ENCODE results near the gene DMC1.
A peak's percentile ranks its signal among the peaks of the same experiment; 100 is the strongest.

DMC1 gene

DNA sequence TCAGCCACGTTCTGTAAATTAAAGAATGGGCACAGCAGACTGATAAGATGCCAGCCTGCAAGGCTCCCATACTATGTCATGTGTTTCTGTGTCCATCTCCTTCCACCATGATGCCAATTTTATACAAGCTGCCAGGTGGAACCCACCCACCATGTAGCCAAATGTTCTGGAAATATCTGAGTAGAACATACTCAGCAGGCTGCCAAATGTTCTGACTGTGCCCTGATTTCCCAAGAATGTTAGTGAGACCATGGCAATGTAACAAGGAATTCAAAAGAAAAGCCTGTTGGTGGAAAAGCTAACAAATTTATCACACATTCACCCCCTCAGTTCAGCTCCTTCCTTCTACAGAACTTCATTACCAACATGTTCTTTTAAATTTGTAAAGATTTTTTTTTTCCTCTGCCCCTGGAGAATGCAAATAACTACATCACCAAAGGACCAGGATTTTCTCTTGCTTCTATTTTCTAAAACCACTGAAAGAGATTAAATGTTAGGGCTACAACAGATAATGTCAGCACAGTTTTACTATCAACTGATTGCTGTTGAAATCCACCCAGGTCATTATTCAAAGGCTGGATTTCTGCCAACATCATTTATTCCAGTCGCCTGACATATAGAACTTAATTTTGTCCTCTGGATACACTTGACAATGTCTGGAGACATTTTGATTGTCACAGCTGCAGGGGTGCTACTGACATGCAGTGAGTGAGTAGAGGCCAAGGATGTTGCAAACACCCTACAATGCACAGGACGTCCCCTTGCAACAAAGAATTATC, 3.1 kb downstream of the DMC1 start:
- no peak for DNase-seq

DNA sequence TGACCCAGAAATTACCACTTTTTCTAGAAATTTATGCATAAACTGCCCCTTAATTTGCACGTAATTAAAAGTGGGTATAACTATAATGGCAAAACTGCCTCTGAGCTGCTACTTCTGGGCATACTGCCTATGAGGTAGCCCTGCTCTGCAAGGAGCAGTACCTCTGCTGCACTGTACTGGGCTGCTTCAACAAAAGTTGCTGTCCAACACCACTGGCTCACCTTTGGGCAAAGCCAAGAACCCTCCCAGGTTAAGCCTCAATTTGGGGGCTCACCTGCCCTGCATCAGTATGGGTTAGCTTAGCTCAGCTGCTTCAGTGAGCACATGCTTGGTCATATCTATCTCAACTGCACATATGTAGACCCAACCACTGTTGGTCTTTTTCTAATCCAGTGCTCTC, 4.5 kb downstream of the DMC1 start:
- DNase-seq, result no peak

GRCh38 chr22:38564669-38565068, 5.3 kb downstream of the DMC1 start:
- no peak for DNase-seq

GRCh38 chr22:38554281-38554680, 15.7 kb downstream of the DMC1 start:
- DNase-seq, result no peak

GRCh38 chr22:38549101-38549894, 20.7 kb downstream of the DMC1 start:
- no peak for DNase-seq

DNA sequence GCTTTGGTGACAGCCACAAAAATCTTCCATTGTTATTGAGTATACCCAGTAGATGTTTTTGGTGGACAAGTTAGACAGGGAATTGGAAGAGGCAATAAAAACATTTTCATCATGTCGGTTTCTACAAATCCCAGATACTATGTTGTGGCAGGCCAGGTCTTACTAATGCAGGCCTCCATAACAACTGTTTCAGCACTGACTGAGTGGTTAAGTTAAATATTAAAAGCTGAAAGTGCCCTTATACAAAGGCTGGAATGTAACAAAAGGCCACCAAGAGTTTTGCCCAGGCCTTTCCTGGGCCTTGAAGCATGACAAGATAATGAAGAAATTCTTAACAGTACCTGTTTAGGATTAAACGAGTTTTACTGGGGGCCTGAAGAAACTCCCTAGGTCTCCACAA, 29.3 kb downstream of the DMC1 start:
- no peak for DNase-seq

GRCh38 chr22:38531251-38531938, 38.6 kb downstream of the DMC1 start:
- no peak for DNase-seq

DNA sequence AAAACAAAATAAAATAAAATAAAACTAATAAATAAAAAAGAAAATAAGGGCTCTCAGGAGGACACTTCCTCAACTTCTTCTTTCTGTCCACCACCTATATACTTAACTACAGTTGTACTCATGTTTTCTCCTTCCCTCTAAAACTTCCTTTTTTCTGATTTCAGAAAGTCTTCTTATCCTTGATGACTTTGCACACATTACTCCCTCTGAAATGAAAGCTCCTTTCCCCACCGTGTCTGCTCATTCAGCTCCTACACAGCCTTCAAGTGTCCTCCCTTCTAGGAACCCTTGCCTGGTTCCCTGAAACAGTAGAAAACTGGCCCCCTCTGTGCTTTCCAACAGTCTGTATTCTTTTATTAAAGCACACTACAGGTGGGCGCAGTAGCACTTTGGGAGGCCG, 45.6 kb downstream of the DMC1 start:
- no peak for DNase-seq

DNA sequence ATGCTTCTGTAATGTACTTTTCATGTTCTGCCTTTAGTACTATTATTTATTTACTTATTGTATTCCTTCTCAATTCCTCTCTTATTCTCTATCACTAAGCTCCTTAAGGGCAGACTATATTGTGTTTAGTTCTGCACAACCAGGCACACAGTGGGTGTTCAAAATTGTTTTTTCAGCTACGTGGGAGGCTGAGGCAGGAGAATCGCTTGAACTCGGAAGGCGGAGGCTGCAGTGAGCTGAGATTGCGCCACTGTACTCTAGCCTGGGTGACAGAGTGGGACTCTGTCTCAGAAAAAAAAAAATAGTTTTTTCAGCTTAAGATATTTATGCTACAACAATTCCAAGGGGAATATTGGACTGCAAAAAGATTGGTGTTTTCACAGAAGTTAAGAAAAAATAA, 46.5 kb downstream of the DMC1 start:
- no peak for DNase-seq

- DNase-seq, result no peak
Observed at GRCh38 chr22:38523029-38523428, 47.0 kb downstream of the DMC1 start.

DNA sequence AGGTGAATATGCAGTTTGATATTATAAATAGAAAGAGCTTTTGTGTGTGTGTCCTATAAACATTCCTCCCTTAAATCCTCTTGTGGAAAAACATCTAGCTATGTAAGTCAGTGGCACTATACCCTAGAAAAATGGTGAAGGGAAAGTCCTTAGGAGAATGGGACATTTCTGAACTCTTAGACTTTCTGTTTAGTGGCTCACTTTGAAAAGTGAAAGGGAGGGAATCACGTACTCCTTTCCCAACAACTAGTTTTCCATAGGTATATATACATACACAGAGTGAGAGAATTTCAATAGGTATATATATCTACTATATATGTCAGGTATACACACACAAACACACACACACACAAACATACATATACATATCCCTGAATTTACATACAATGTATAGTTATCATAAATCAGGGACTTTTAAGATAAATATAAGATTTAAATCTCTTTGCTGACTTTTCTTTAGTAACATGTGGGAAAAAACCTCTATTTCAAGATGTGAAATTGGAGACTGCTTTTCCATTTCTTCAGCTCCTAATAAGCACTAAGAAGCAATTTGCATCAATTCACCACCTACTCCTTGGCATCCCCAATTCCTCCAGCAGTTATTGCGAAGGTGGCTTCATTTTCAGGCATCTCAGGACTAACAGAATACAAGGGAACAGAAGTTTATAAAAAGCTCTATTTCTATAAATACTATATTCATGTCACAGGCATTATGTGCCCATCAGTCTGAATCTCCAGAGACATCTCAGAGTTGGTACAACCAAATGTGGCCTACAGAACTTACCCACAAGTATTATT, 50.3 kb downstream of the DMC1 start:
- DNase-seq, result no peak

DNA sequence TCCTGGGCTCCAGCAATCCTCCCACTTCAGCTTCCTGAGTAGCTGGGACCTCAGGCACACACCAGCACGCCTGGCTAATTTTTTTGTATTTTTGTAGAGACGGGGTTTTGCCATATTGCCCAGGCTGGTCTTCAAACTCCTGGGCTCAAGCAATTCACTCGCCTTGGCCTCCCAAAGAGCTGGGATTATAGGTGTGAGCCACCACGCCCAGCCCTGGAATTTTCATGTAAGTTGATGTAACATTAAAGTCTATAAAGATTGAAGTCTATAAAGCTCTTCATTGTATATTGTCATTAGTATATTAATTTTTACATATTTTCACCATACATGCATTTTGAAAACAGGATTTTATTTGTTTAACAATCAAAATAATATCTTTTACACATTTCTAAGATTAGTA, 51.4 kb downstream of the DMC1 start:
- no peak for DNase-seq

DNA sequence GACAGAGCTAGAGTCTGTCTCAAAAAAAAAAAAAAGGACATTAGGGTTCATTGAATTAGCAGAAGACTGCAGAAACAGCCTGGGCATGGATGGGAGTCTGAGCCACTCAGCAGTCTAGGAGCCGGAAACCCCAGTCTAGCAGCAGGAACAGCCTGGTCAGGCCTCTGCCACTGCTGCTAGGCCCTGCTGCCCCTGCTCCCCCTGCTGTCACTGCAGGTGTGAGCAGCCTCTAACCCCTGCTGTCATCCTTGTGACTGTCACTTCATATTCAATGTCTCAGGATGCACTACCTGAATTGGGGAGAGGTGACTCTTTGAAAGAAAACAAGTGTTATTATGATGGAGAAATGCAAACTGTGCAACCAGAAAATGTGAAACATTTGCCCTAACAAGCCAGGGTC, 56.9 kb downstream of the DMC1 start:
- peak; percentile 11 for DNase-seq

GRCh38 chr22:38510416-38510970, 59.5 kb downstream of the DMC1 start:
- no peak for DNase-seq

DNA sequence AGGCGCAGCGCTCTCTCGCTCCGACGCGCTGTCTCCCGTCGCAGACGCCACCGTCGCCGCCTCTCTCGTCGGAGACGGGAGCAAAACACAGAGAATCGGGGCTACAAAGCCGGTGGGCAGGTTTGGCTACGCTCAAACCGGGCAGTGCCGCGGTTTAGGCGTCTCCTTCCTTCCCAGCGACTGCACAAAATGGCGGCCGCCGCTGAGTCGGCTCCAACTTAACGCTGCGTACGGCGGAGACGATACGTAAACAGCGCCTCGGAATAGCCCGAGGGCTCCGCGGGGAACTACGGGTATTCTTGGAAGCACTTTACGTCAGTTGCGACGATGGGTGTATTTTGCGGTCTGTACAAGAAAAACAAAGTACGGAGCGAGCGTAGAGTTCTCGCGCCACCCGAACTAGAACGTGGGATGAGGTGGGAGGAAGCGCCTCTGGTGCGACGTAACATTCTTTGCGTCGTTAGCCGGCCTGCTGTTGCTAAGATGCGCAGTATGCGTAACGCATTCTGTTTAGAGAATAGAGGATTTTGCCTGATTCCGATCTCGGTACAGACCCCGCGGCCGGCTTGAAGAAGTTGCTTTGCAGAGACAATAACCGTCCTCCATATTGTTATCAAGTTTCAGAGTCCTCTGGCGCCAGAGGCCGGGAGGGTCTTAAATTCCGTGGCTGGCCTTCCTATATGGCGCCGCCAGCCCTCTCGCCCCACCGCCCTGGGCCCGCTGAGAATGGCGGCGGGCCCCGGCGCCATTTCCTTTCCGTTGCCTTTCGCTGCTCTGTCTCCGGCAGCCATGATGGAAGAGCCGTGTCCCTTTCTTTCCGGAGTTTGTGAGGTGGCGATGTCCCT, 63.6 kb downstream of the DMC1 start, which contains the start of gene DDX17:
DDX17 (minus strand) TSS at position 194 of the 845 bp plus-strand sequence.
- peak; percentile 87 for DNase-seq

DNA sequence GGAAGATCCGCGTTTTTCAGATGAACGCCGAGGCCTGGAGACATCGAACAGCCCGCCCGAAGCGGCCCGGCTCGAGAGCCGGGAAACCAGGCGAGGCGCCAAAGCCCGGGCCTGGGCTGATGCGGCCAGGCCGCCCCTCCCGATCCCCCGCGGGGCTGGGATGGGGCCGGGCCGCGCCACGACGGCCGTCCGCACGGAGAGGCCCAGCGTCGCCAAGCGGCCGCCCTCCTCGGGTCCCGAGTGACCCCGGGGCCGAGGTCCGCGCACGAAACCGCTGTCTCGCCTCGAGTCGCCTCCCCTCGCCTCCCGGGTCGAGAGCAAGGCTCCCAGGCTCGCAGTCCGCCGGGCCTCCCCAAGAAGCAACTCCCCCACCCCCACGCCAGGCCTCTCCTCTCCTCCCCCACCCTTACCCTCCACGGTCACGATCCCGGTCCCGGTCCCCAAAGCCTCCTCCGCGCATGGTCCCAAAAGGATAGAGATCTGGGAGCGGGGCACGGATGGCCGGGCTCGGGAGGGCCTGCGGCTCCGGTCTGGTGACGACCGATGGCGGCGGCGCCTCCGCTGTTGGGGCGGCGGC, 64.4 kb downstream of the DMC1 start:
- DNase-seq, result no peak

GRCh38 chr22:38504731-38505540, 65.0 kb downstream of the DMC1 start:
- DNase-seq, result no peak

GRCh38 chr22:38503021-38503420, 67.0 kb downstream of the DMC1 start:
- no peak for DNase-seq

DNA sequence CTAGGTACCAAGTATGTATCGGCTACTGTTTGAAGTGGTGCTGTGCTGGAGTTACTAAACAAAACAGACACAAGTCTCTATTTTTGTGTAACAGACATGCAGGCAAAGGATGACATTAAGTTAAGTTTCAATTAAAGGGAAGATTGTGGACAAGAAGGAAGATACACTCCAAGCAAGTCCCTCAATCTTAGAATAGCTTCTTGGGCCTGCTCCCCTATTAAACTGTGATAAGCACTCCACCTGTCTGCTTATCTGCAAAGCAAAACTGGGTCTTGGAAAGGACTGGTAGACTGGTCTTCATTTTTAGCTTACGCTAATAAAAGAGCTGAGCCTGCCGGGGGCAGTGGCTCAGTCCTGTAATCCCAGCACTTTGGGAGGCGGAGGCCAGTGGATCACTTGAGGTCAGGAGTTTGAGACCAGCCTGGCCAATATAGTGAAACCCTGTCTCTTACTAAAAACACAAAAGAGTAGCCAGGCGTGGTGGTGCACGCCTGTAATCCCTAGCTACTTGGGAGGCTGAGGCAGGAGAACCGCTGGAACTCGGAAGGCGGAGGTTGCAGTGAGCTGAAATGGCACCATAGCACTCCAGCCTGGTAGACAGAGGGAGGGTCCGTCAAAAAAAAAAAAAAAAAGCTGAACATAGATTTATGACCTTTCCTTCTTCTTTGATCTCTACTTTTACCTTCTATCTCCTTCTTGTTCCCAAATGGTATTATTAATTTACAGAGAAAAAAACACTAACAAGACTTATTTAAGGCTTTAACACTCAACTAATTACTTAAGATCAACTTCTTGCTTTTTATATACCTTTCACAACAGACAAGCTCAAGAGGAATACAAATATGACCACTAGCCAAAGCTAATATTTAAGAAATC, 67.9 kb downstream of the DMC1 start:
- no peak for DNase-seq

Data from NCI-H1694 treated with DMSO at 0.1 percent for 48 hours (cell line).